Anterior cingulate cortex (tissue), 58 donors: ENCODE results near the gene RBM47.

Experiments used
- DNase-seq, 58 donors: peaks; one replicate each; lab custom pipeline; 2025; lab: John Stamatoyannopoulos, UW

RBM47 gene

GRCh38 chr4:40626183-40626990 is 3.3 kb downstream of the RBM47 start:
- no peak for DNase-seq

- no peak for DNase-seq
Observed at GRCh38 chr4:40623707-40624106, 6.0 kb downstream of the RBM47 start.

- no peak for DNase-seq
Observed at GRCh38 chr4:40622913-40623312, 6.8 kb downstream of the RBM47 start.

- DNase-seq: peak in 14 of 58 donors; percentile 0 to 40 (median 7)
Observed at GRCh38 chr4:40621592-40622512, 7.8 kb downstream of the RBM47 start.

- no peak for DNase-seq
Observed at GRCh38 chr4:40621229-40621591, 8.5 kb downstream of the RBM47 start.

- no peak for DNase-seq
Observed at GRCh38 chr4:40619600-40619999, 10.1 kb downstream of the RBM47 start.

- DNase-seq: no peak
Observed at GRCh38 chr4:40617872-40618271, 11.8 kb downstream of the RBM47 start.

- DNase-seq: no peak
Observed at GRCh38 chr4:40614031-40614430, 15.6 kb downstream of the RBM47 start.

- no peak for DNase-seq
Observed at GRCh38 chr4:40613456-40613855, 16.2 kb downstream of the RBM47 start.

GRCh38 chr4:40612831-40613230 is 16.8 kb downstream of the RBM47 start:
- no peak for DNase-seq

GRCh38 chr4:40612283-40612682 is 17.4 kb downstream of the RBM47 start:
- no peak for DNase-seq

- DNase-seq: no peak
Observed at GRCh38 chr4:40608628-40609027, 21.0 kb downstream of the RBM47 start.

- no peak for DNase-seq
Observed at GRCh38 chr4:40607221-40607620, 22.4 kb downstream of the RBM47 start.

- no peak for DNase-seq
Observed at GRCh38 chr4:40606239-40606767, 23.4 kb downstream of the RBM47 start.

GRCh38 chr4:40603281-40603680 is 26.4 kb downstream of the RBM47 start:
- DNase-seq: no peak

GRCh38 chr4:40601641-40602040 is 28.0 kb downstream of the RBM47 start:
- no peak for DNase-seq

- DNase-seq: no peak
Observed at GRCh38 chr4:40600850-40601249, 28.8 kb downstream of the RBM47 start.

- no peak for DNase-seq
Observed at GRCh38 chr4:40599431-40599830, 30.2 kb downstream of the RBM47 start.

GRCh38 chr4:40596522-40596921 is 33.1 kb downstream of the RBM47 start:
- DNase-seq: no peak

- DNase-seq: no peak
Observed at GRCh38 chr4:40595981-40596380, 33.7 kb downstream of the RBM47 start.
